HG03280 (cell line): Measurements from ENCODE around the gene RRAGC.
"Not testable (repeated sequence)": the region's sequence is repeated elsewhere in the genome, so short reads cannot be mapped to it uniquely, and the experiment has no call there.

Experiments
- ATAC-seq: cut with Tn5 transposase; IDR thresholded peaks from one replicate; pipeline ENCODE4 v1.9.1; 2021; ENCODE audit warnings: mild to moderate bottlenecking, moderate library complexity; ENCODE audit not compliant: unreplicated experiment

Gene RRAGC

GRCh38 chr1:38817267-38818174, 42.1 kb downstream of the RRAGC start:
- ATAC-seq: no peak

DNA sequence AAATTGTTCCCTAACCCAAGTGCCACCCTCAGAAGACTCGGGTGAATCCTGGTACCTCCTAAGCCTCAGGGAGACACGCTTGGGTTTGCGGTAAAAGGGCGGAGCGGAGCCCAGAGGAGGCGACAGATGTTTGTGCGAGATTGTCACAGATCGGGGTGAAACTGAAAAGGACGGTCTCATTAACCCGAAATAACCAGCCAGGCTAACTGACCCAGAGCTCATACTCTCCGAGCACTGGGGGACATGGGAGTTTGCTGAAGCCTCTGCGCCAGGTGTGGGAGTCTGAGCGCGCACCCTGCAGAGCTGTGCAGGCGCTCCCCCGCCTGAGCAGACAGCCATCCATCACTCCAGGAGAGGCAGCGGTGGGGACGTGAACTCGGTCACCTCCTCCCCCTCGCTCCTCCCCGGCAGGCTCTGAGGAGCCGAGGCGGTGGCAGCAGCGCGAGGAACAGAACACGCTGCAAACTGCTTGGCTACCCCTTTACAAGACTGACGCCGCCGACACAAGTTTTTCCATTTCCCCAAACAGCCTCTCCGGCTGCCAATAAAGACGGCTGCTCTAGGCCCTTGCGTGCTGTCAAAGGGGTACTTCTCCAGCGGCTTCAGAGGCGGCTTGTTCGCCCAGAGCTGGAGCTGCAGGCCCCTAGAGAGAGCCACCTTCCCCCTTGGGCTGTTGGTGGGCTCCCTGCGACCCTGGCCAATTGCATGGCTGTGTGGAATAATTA, 43.5 kb downstream of the RRAGC start:
- peak; percentile 81 for ATAC-seq

DNA sequence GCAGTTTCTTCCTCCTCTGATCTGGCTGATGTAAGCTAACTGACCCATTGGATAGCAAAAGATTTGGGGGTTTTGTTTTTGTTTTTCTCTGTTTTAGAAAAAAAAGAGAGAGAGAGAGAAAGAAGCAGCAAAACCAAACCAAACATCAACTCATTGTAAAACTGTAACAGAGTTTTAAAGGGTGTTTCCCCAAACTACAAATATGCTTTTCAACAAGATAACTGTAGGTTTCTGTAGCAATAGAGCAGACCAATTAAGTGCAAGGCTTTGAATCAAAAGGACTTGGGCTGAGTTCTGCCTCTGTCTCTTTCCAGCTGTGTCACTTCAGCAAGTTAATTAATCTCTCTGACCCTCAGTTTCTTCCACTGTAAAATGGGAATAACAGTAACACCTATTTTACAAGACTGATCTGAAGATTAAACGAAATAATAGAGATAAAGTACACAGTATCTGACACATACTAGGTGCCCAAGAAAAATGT, 44.5 kb downstream of the RRAGC start:
- ATAC-seq: no peak

DNA sequence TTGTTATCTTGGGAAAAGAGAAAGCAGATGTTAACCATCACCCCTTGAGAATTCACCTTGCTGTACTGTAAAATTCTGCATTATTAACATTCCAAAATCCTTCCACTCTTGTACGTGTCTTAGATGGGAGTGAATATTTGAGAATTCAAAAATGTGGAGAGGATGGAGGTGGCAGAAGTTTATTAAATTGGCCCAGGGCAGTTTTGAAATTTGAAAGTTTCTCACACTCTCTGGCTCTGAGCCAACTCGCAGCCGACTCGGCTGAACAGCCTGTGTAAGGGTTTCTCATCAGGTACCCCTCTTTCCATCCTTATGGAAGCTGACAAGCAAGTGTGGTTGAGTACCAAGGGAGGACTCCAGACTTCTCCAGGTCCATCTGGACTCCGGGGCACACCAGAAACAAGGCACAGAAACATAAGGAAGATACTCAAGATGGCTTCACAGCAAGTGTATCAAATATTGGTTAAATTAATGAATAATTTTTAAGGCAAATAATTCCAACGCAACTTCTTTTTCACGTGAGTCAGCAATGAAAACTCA, 45.1 kb downstream of the RRAGC start:
- ATAC-seq: no peak

DNA sequence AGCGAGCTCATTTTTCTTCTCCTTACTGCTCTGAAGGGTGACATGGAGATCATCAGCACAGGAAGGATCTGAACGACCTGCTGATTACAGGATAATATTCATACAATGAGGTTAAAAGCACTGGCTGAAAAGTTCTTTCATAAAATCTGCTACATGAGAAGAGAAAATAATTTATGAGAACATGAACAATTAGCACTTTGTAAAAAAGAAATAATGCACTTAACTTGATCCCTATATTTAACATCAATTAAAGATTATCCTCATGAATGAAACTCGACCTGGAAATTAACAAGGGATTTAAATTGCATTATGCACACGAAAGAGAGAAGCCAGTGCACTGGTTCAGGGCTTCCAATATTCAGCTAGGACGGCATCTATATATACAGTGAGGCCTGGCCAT, 46.6 kb downstream of the RRAGC start:
- no peak for ATAC-seq

DNA sequence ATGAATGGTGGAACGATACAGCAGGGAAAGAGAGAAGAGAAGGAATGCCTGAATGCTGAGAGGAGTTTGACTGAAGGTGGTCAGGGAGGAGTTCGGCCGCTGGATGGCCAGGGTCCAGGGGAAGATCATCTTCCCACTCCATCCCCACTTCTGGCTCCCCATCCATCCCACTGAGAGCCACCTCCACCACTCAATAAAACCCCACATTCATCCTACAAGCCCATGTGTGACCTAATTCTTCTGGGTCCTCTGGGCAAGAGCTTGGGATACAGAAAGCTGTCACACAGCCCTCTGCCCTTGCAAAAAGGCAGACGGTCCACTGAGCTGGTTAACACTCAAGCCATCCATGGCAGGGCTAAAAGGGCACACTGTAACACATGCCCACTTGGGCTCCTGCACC, 48.1 kb downstream of the RRAGC start:
- ATAC-seq: not testable (repeated sequence)

GRCh38 chr1:38806090-38806489, 53.5 kb downstream of the RRAGC start:
- ATAC-seq: no peak

GRCh38 chr1:38805036-38805435, 54.5 kb downstream of the RRAGC start:
- ATAC-seq: no peak

- no peak for ATAC-seq
These were observed 55.3 kb downstream of the RRAGC start for GRCh38 chr1:38804062-38804886.

DNA sequence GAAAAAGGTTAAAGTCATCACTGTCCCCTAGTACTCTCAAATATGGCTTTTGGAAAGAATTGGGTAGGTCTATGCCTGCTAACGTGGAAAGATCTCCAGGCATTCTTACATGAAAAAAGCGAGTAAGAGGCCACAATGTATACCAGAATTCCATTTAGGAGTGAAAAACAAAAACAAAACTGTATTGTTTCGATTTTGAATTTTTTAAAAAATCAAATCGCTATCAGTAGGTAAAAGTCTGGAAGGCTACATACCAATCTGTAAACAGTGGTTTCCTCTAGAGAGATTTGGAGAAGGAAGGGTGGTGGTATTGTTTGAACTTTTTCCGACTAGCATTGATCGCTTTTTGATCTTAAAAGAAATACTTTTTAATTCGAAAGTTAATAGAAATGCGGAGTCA, 55.9 kb downstream of the RRAGC start:
- ATAC-seq: no peak

- no peak for ATAC-seq
These were observed 58.6 kb downstream of the RRAGC start for GRCh38 chr1:38800720-38801671.

DNA sequence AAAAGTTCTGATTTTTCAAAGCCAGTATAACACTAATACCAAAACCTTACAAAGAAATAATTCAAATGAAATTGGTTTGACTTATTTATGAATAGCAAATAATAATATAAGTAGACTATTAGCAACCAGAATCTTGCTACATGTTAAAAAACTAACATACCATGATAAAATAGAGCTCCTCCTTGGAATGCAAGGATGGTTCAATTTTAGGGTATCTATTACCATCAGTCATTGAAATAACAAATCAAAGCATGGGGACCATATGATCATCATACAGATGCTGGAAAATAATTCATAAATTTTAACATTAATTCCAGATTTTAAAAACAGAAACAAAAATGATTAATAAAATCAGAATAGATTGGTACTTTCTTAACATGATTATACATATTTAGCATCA, 66.3 kb downstream of the RRAGC start:
- ATAC-seq: no peak

DNA sequence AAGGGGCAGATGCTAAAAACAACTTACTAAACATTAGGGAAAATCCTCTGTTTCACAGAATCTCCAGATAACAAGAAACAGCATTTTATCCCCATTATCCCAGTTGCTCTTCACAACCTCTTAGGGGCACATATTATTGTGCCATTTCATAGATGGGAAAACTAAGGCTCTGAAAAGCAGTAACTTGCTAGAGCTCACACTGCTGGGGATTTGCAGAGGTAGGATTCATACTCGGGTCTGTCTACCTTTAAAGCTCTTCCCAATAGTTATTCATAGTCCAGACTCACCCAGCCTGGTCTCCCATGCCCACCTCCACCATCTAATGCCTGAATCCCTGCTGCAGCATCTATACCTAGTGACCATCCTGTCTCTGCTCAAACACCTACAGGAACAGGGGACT, 67.7 kb downstream of the RRAGC start:
- ATAC-seq: no peak

GRCh38 chr1:38791164-38791515, 68.4 kb downstream of the RRAGC start:
- no peak for ATAC-seq

- no peak for ATAC-seq
These were observed 69.0 kb downstream of the RRAGC start for GRCh38 chr1:38790422-38791163.

GRCh38 chr1:38789498-38790169, 69.9 kb downstream of the RRAGC start:
- no peak for ATAC-seq

GRCh38 chr1:38788341-38789336, 70.9 kb downstream of the RRAGC start:
- ATAC-seq: no peak
